Activated T-cell treated with anti-CD3 and anti-CD28 coated beads, Interleukin-2, amount 50 U/mL, for 24 hours (primary cell): ENCODE data around the gene CALHM5.
A peak's percentile ranks its signal among the peaks of the same experiment; 100 is the strongest.

Experiments used
- DNase-seq: peaks from one replicate; pipeline ENCODE4 v3.0.0-alpha.2; 2020
- H3K27ac Mint-ChIP-seq: 2 replicates; pipeline ENCODE4 v1.8.0; 2020; ENCODE audit warnings: mild to moderate bottlenecking, mixed read lengths
- H3K27me3 Mint-ChIP-seq: 2 replicates; pipeline ENCODE4 v1.8.0; 2020; ENCODE audit warnings: mixed read lengths
- H3K36me3 Mint-ChIP-seq: 2 replicates; pipeline ENCODE4 v1.8.0; 2020; ENCODE audit warnings: low read depth, mixed read lengths
- H3K4me1 Mint-ChIP-seq: 2 replicates; pipeline ENCODE4 v1.8.0; 2020; ENCODE audit warnings: low read depth, mixed read lengths
- H3K4me3 Mint-ChIP-seq: 2 replicates; pipeline ENCODE4 v1.8.0; 2020; ENCODE audit warnings: mild to moderate bottlenecking, moderate library complexity, mixed read lengths
- H3K9me3 Mint-ChIP-seq: 2 replicates; pipeline ENCODE4 v1.8.0; 2020; ENCODE audit warnings: mixed read lengths

Gene CALHM5

GRCh38 chr6:116524236-116524635, 12.8 kb downstream of the CALHM5 start:
- Mint-ChIP-seq H3K4me3 (no peak overlapping the region), H3K36me3 (no peaks in the 10 kb centered on the region), H3K9me3 (no peaks in the 10 kb centered on the region)

DNA sequence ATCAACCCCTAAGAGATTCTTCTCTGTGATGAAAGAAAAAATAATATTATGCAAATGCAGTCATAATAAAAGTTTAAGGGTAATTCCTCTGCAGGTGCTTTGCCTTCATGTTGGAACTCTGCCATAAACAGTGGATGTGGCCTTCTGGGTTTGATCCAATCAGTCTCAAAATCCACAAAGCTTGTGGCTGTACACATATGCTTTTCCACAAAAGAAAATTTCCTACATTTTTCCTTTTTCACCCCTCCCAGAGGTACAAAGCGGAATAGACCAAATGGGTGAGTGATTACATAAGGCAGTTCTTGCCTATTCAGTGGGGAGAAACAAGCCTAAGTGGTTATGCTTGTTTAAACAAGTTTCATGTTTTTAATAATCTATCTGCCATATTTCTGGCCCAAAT, 16.7 kb downstream of the CALHM5 start:
- H3K27me3 Mint-ChIP-seq, result peaks cover 16% of the 10 kb centered on the region
- H3K4me1 Mint-ChIP-seq, result no peaks in the 10 kb centered on the region
- H3K9me3 Mint-ChIP-seq, result no peaks in the 10 kb centered on the region
- H3K36me3 Mint-ChIP-seq, result no peaks in the 10 kb centered on the region
- H3K27ac Mint-ChIP-seq, result no peak overlapping the region
- DNase-seq, result no peak
- no peak overlapping the region for H3K4me3 Mint-ChIP-seq

More at GRCh38 chr6:116524236-116524635, 12.8 kb downstream of the CALHM5 start:
- no peaks in the 10 kb centered on the region for H3K4me1 Mint-ChIP-seq
- H3K27ac Mint-ChIP-seq, result no peak overlapping the region
- DNase-seq, result no peak
- H3K27me3 Mint-ChIP-seq, result peaks cover 3% of the 10 kb centered on the region

GRCh38 chr6:116528780-116529179, 17.3 kb downstream of the CALHM5 start:
- Mint-ChIP-seq H3K4me3 (no peak overlapping the region), H3K36me3 (no peaks in the 10 kb centered on the region), H3K27ac (no peak overlapping the region), H3K4me1 (no peaks in the 10 kb centered on the region), H3K9me3 (no peaks in the 10 kb centered on the region), H3K27me3 (peaks cover 17% of the 10 kb centered on the region)
- no peak for DNase-seq

- Mint-ChIP-seq H3K4me1 (no peaks in the 10 kb centered on the region), H3K27ac (no peak overlapping the region), H3K36me3 (no peaks in the 10 kb centered on the region), H3K27me3 (peaks cover 18% of the 10 kb centered on the region), H3K4me3 (no peak overlapping the region), H3K9me3 (no peaks in the 10 kb centered on the region)
- DNase-seq, result no peak
These were observed 18.2 kb downstream of the CALHM5 start for GRCh38 chr6:116529466-116530290.

DNA sequence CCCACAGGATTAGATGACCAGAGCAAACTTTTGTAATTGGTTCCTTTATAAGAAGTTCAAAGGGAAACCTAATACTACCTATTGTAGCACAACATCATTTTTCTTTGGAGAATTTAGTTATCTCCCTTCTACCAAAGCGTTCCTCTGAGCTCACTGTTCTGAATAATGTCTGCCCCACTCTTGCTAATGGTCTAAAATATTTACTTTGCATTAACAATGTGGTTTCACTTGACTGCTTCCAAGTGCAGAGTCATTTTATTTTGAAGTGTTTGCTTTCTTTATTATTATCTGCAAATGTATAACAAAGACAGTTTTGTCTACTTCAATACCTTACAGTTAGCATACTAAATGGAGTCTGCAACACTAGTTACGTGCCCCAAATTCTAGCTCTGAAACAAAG, 19.0 kb downstream of the CALHM5 start:
- Mint-ChIP-seq H3K36me3 (no peaks in the 10 kb centered on the region), H3K27ac (no peak overlapping the region), H3K4me1 (no peaks in the 10 kb centered on the region), H3K9me3 (no peaks in the 10 kb centered on the region), H3K27me3 (peaks cover 18% of the 10 kb centered on the region), H3K4me3 (no peak overlapping the region)
- DNase-seq, result no peak

GRCh38 chr6:116531675-116532570, 20.5 kb downstream of the CALHM5 start:
- peak; percentile 47 for DNase-seq
- H3K27ac Mint-ChIP-seq, result no peak overlapping the region
- H3K4me1 Mint-ChIP-seq, result peaks cover 1% of the 10 kb centered on the region
- H3K9me3 Mint-ChIP-seq, result no peaks in the 10 kb centered on the region
- no peaks in the 10 kb centered on the region for H3K36me3 Mint-ChIP-seq
- peaks cover 18% of the 10 kb centered on the region for H3K27me3 Mint-ChIP-seq
- H3K4me3 Mint-ChIP-seq, result no peak overlapping the region

DNA sequence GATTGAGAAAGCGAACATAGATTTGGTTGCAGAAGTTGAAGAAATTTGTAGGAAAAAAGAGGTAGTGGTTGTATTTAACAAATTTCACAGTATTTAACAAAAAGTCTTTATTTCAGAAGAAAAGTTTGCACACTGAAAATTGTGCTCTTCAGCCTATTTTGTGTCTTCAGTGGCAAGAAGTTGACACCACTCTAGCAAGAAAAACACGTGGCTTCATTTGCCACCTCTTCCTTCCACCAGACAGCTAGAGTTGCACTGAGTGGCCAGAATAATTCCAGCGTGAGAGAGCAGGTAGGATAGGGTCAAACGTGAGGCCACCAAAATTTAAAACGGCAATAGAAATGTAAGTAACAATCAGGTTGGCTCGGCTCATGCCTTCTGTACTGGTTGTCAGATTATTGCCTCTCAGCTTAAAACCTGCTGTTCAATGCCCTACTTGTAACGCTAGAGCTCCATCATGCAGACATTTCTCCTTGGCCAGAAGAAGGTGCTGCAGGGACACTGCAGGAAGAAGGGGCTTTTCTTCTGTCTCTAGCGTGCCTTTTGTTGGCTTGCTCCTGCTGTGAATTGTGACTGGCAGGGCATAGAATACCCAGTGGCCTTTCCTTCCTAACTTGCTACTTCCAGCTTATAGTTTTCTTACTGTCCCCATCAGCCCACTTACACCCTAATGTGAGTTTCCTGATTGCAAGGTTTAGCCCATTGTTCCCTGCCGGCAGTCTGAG, 22.0 kb downstream of the CALHM5 start:
- DNase-seq, result no peak
- Mint-ChIP-seq H3K27ac (no peak overlapping the region), H3K9me3 (no peaks in the 10 kb centered on the region), H3K4me1 (peaks cover 1% of the 10 kb centered on the region), H3K4me3 (no peak overlapping the region), H3K27me3 (peaks cover 16% of the 10 kb centered on the region), H3K36me3 (no peaks in the 10 kb centered on the region)

DNA sequence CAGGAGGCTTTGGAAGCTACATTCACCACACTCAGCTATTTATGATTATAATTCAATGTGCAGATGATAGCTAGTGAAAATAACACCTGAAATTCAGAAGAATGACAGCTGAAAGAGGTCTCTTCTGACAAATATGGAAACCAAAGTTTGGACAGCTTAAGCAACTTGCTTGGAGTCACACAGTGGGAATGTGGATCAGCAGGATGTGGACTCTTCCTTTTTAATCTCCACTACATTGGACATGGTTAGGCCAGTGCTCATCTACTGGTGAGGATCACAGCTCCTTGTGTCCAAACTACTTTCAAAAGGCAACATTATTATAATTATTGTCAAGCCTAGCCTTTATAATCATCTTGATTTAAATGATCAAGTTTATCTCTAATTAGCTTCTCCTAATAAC, 23.7 kb downstream of the CALHM5 start:
- Mint-ChIP-seq H3K36me3 (no peaks in the 10 kb centered on the region), H3K27ac (no peak overlapping the region), H3K4me1 (peaks cover 1% of the 10 kb centered on the region), H3K4me3 (no peak overlapping the region), H3K9me3 (no peaks in the 10 kb centered on the region), H3K27me3 (peaks cover 22% of the 10 kb centered on the region)
- DNase-seq, result no peak

GRCh38 chr6:116536216-116536621, 24.8 kb downstream of the CALHM5 start:
- no peak for DNase-seq
- no peak overlapping the region for H3K27ac Mint-ChIP-seq
- H3K27me3 Mint-ChIP-seq, result peaks cover 28% of the 10 kb centered on the region
- H3K4me1 Mint-ChIP-seq, result peaks cover 1% of the 10 kb centered on the region
- no peaks in the 10 kb centered on the region for H3K9me3 Mint-ChIP-seq
- H3K4me3 Mint-ChIP-seq, result no peak overlapping the region
- H3K36me3 Mint-ChIP-seq, result no peaks in the 10 kb centered on the region

- H3K27ac Mint-ChIP-seq, result no peak overlapping the region
- H3K27me3 Mint-ChIP-seq, result peaks cover 33% of the 10 kb centered on the region
- H3K4me3 Mint-ChIP-seq, result no peak overlapping the region
- DNase-seq, result no peak
- H3K36me3 Mint-ChIP-seq, result no peaks in the 10 kb centered on the region
- no peaks in the 10 kb centered on the region for H3K9me3 Mint-ChIP-seq
- no peaks in the 10 kb centered on the region for H3K4me1 Mint-ChIP-seq
These were observed 31.0 kb downstream of the CALHM5 start for GRCh38 chr6:116542426-116542825.

DNA sequence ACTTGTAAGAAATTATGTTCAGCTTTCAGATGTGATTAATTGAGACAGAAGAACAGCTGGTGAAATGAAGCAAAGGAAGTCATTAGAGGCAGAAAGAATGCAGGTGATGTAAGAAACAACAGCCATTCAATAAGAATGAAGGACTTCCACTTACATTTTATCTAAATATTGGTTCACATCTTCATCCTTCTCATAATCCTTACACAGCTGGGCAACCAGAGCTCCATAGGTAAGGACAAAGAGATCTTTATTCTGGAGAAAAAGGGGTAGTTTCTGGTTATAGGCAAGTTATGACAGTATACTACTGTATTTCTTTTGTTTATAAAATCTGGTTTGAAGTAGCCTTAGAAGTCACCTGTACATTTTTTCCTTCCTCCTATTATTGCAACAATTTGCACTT, 31.7 kb downstream of the CALHM5 start:
- DNase-seq, result no peak
- H3K9me3 Mint-ChIP-seq, result no peaks in the 10 kb centered on the region
- H3K36me3 Mint-ChIP-seq, result no peaks in the 10 kb centered on the region
- H3K4me3 Mint-ChIP-seq, result no peak overlapping the region
- no peaks in the 10 kb centered on the region for H3K4me1 Mint-ChIP-seq
- H3K27ac Mint-ChIP-seq, result no peak overlapping the region
- peaks cover 33% of the 10 kb centered on the region for H3K27me3 Mint-ChIP-seq

DNA sequence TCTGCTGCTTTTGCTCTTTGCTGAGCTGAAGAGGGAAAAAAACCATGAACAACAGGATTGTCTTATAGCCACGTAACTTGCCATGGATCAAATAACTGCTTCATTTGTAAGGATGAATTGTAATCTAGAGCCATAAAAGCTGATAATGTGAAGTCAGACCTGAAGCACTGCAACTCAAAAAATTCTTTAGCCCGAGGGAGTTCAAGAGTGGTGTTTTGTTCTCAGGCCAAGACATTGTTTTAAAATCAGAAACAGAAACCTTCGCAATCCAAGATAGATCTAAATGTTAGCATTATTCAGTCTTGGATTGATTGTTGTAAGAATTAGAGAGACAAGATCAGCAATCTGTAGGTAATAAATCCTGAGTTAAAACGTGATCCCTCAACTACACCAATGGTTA, 34.2 kb downstream of the CALHM5 start, which contains the start of gene TRAPPC3L:
TRAPPC3L (minus strand) TSS at position 34 of the 400 bp plus-strand sequence. CDS start 170 bp downstream, outside the sequence.
- no peaks in the 10 kb centered on the region for H3K9me3 Mint-ChIP-seq
- no peak within 1 kb of the TSS for H3K27ac Mint-ChIP-seq
- H3K36me3 Mint-ChIP-seq, result no peaks in the 10 kb centered on the region
- H3K27me3 Mint-ChIP-seq, result peaks cover 20% of the 10 kb centered on the region
- H3K4me3 Mint-ChIP-seq, result no peak within 1 kb of the TSS
- no peaks in the 10 kb centered on the region for H3K4me1 Mint-ChIP-seq
- DNase-seq, result no peak

GRCh38 chr6:116547358-116547757, 35.9 kb downstream of the CALHM5 start:
- Mint-ChIP-seq H3K4me1 (no peaks in the 10 kb centered on the region), H3K27me3 (peaks cover 16% of the 10 kb centered on the region), H3K9me3 (no peaks in the 10 kb centered on the region), H3K4me3 (no peak overlapping the region), H3K27ac (no peak overlapping the region), H3K36me3 (no peaks in the 10 kb centered on the region)
- DNase-seq, result no peak

DNA sequence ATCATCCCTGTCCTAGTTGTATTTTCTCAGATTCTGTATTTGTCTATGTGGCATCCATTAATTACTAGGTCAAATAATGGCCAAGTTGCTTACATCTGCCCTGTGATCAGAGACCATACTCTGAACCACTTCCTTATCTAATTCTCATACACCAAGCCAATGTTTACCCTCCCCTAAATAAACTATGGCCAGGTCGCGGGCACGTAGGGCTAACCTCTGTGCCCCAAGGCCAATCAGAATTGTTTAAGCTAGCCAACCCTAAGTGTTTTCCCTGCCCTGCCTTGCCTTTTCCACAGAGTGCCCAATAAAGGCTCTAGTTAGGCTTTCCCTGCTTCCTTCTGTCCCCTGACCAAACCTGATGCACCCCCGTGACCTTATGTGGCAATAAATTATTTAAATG, 39.4 kb downstream of the CALHM5 start:
- Mint-ChIP-seq H3K27me3 (peaks cover 17% of the 10 kb centered on the region), H3K36me3 (no peaks in the 10 kb centered on the region), H3K4me3 (no peak overlapping the region), H3K9me3 (no peaks in the 10 kb centered on the region), H3K4me1 (no peaks in the 10 kb centered on the region), H3K27ac (no peak overlapping the region)
- DNase-seq, result no peak
